Smooth muscle cell (in vitro differentiated cells): Measurements from ENCODE around the gene CSF2RB. TPM values are rescaled to one million over a fixed set of nuclear protein-coding genes. Genes with fewer than 3 reads are reported as not detected.
A peak's percentile ranks its signal among the peaks of the same experiment; 100 is the strongest.

Source experiments
- DNase-seq: peaks from one replicate; lab custom pipeline; 2025; ENCODE audit not compliant: unreplicated experiment; lab: John Stamatoyannopoulos, UW
- H2AFZ ChIP-seq: fragments of 200-600 bp; sonication (generic); 2 replicates; pipeline ENCODE4 v1.6.0; 2016; ENCODE audit warnings: antibody characterized with exemption, low read depth, mild to moderate bottlenecking
- H3F3A ChIP-seq: fragments of 200-600 bp; sonication (generic); 2 replicates; pipeline ENCODE4 v1.6.0; 2017; ENCODE audit warnings: antibody characterized with exemption, low read depth
- H3K27ac ChIP-seq: fragments of 200-600 bp; sonication (generic); 2 replicates; pipeline ENCODE4 v1.5.1; 2016; ENCODE audit warnings: low read depth, mild to moderate bottlenecking
- H3K27me3 ChIP-seq: fragments of 200-600 bp; sonication (generic); 2 replicates; pipeline ENCODE4 v1.6.1; 2016; ENCODE audit warnings: low read depth, mild to moderate bottlenecking
- H3K36me3 ChIP-seq: fragments of 200-600 bp; sonication (generic); 2 replicates; pipeline ENCODE4 v1.5.1; 2016; ENCODE audit warnings: low read depth
- H3K4me1 ChIP-seq: fragments of 200-600 bp; sonication (generic); 2 replicates; pipeline ENCODE4 v1.5.1; 2016; ENCODE audit warnings: low read depth
- H3K4me2 ChIP-seq: fragments of 200-600 bp; sonication (generic); 2 replicates; pipeline ENCODE4 v1.6.0; 2016; ENCODE audit warnings: mild to moderate bottlenecking
- H3K4me3 ChIP-seq: fragments of 200-600 bp; sonication (generic); 2 replicates; pipeline ENCODE4 v1.5.1; 2016; ENCODE audit warnings: mild to moderate bottlenecking
- H3K79me2 ChIP-seq: fragments of 200-600 bp; sonication (generic); 2 replicates; pipeline ENCODE4 v1.6.0; 2016; ENCODE audit warnings: low read depth, mild to moderate bottlenecking
- H3K9ac ChIP-seq: fragments of 200-600 bp; sonication (generic); 2 replicates; pipeline ENCODE4 v1.6.0; 2016; ENCODE audit warnings: low read depth
- H3K9me3 ChIP-seq: fragments of 200-600 bp; sonication (generic); replicated peaks from 2 replicates; pipeline ENCODE4 v1.5.1; 2016; ENCODE audit warnings: low read depth
- H4K20me1 ChIP-seq: fragments of 200-600 bp; sonication (generic); 2 replicates; pipeline ENCODE4 v1.6.0; 2016; ENCODE audit warnings: low read depth
- CTCF ChIP-seq: fragments of 200-600 bp; sonication (generic); IDR thresholded peaks from 2 replicates; pipeline ENCODE4 v1.5.1; 2017; ENCODE audit warnings: borderline replicate concordance, mild to moderate bottlenecking, antibody characterized with exemption; ENCODE audit not compliant: insufficient read depth, poor library complexity, severe bottlenecking
- WGBS: methylation state at CpG from one replicate; pipeline ENCODE4 v1.1.7; 2016; ENCODE audit warnings: low lambda C conversion rate; 5-methylcytosine and 5-hydroxymethylcytosine counted together
- polyA plus RNA-seq: library from polyadenylated mRNA; unstranded; fragments of >200 nt; fragmentation: Nextera tagmentation; extraction: Ambion mirVana; gene quantifications from 2 replicates; pipeline ENCODE4 v1.2.1, GENCODE V29; 2016
- total RNA-seq: library from RNA; depleted of rRNA; stranded (reverse); fragments of >200 nt; gene quantifications from 2 replicates; pipeline ENCODE4 v1.2.3, GENCODE V29; 2014

CSF2RB gene
- total RNA-seq (0.22 TPM in 1 of 2 replicates, not detected in the other), polyA plus RNA-seq (0.25 and 0.43 TPM in 2 replicates)

- Histone ChIP-seq H3F3A (no peaks in the 10 kb centered on the region), H3K36me3 (no peaks in the 10 kb centered on the region), H3K79me2 (no peaks in the 10 kb centered on the region), H3K27ac (no peak within 1 kb of the TSS), H3K4me2 (peak within 1 kb of the TSS; percentile 1), H3K4me1 (peaks cover 9% of the 10 kb centered on the region), H2AFZ (no peak within 1 kb of the TSS), H3K4me3 (no peak within 1 kb of the TSS), H3K9me3 (no peaks in the 10 kb centered on the region), H4K20me1 (no peaks in the 10 kb centered on the region), H3K27me3 (no peaks in the 10 kb centered on the region), H3K9ac (no peak within 1 kb of the TSS)
- TF ChIP-seq CTCF = no peak
- 88% methylated on average over 18 of the region's 18 CpGs for WGBS
- no peak for DNase-seq
Measured at GRCh38 chr22:36913427-36914389, at the start of gene CSF2RB. Gene CSF2RB (plus strand): TSS chr22:36913628. CDS start chr22:36922208, 8,580 bp downstream.

GRCh38 chr22:36863979-36864378, 49.4 kb upstream of the CSF2RB start:
- Histone ChIP-seq H3K4me1 (no peaks in the 10 kb centered on the region), H4K20me1 (no peaks in the 10 kb centered on the region), H3K9me3 (no peaks in the 10 kb centered on the region), H3K27me3 (no peaks in the 10 kb centered on the region), H3K9ac (no peak overlapping the region), H3K79me2 (no peaks in the 10 kb centered on the region), H3K4me2 (no peak overlapping the region), H2AFZ (no peak overlapping the region), H3K27ac (no peak overlapping the region), H3K4me3 (no peak overlapping the region), H3K36me3 (no peaks in the 10 kb centered on the region), H3F3A (no peaks in the 10 kb centered on the region)
- no peak for DNase-seq
- WGBS = 88% methylated on average over 6 of the region's 6 CpGs
- TF ChIP-seq CTCF = no peak

- no peaks in the 10 kb centered on the region for H3K9me3 ChIP-seq
- H3K9ac ChIP-seq = no peak overlapping the region
- no peak for DNase-seq
- H4K20me1 ChIP-seq = no peaks in the 10 kb centered on the region
- no peak overlapping the region for H3K27ac ChIP-seq
- no peaks in the 10 kb centered on the region for H3F3A ChIP-seq
- no peak for TF ChIP-seq CTCF
- H3K4me2 ChIP-seq = no peak overlapping the region
- WGBS = 89% methylated on average over 13 of the region's 14 CpGs
- H3K79me2 ChIP-seq = no peaks in the 10 kb centered on the region
- no peaks in the 10 kb centered on the region for H3K27me3 ChIP-seq
- H3K4me1 ChIP-seq = no peaks in the 10 kb centered on the region
- H3K36me3 ChIP-seq = no peaks in the 10 kb centered on the region
- H2AFZ ChIP-seq = no peak overlapping the region
- no peak overlapping the region for H3K4me3 ChIP-seq
Measured at GRCh38 chr22:36864454-36865215, 48.8 kb upstream of the CSF2RB start.
